RPMI7951 (cell line): ENCODE data around the gene DPH1. TPM values are rescaled to one million over a fixed set of nuclear protein-coding genes. Genes with fewer than 3 reads are reported as not detected.
"Not testable (repeated sequence)": the region's sequence is repeated elsewhere in the genome, so short reads cannot be mapped to it uniquely, and the experiment has no call there.

Experiments used
- DNase-seq: peaks from one replicate; pipeline ENCODE4 v3.0.0-alpha.2; 2012; ENCODE audit warnings: low read depth
- total RNA-seq: library from RNA; depleted of rRNA; stranded (reverse); fragments of >200 nt; shearing (Covaris generic); gene quantifications from 2 replicates; pipeline ENCODE4 v1.2.3, GENCODE V29; 2014; rRNA removed

DPH1 gene
- total RNA-seq = 12.1 and 16.3 TPM in 2 replicates

DNA sequence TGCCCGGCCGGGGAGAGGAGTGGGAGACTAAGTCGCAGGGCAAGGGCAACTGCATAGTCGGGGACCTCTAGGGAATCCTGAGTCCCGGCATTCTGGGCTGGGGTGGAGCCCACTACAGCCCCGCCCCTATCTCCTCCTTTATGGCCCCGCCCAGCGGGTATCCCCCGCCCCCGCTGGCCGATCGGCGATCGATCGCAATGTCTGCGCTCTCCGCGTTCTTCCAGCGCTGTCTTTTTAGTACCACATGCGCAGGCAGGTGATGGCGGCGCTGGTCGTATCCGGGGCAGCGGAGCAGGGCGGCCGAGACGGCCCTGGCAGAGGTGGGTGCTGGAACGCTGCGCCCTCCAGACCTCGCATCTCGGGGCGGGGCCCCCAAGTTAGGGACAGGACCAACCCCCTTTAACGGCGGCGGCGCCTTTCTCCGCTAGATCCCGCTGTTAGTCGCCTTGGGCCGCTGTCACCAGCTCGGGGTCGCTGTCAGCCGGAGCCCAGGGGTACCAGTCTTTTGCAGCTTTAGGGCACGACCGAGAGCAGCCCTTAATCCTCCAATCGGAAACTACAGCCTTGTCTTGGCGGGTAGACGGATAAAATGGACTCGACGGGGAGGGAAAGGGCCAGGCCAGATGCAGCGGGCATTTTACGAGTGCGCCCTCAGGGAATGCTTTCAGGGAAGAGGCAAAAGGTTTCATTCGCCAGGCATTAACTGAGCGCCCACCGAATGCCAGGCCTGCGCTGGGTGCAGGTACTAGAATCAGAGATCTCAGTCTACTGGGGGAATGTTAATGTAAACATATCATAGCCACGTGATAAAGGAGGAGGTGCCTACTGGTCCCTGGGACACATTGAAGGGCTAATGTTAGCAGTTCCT is at the start of gene DPH1:
DPH1 (plus strand) TSS at position 243 of the 868 bp plus-strand sequence; CDS start at position 260, 17 bp downstream.
- DNase-seq = peak; percentile 87

DNA sequence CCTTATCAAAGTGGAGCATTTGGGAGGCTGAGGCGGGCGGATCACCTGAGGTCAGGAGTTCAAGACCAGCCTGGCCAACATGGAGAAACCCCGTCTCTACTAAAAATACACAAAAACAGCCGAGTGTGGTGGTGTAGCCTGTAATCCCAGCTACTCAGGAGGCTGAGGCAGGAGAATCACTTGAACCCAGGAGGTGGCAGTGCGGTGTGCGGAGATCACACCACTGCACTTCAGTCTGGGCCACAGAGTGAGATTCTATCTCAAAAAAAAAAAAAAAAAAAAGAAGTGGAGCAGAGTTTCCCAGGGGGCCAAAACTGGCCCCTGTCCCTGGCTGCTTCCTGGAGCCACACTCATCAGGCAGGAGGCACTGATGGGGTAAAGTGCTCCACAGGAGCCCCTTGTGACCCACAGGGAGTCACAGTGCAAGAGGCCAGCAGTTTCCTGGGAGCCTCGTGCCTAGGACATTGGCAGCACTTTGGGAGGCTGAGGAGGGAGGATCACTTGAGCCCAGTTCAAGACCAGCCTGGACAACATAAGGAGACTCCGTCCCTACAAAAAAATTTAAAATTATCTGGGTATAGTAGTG is 49.2 kb upstream of the DPH1 start:
- no peak for DNase-seq

DNA sequence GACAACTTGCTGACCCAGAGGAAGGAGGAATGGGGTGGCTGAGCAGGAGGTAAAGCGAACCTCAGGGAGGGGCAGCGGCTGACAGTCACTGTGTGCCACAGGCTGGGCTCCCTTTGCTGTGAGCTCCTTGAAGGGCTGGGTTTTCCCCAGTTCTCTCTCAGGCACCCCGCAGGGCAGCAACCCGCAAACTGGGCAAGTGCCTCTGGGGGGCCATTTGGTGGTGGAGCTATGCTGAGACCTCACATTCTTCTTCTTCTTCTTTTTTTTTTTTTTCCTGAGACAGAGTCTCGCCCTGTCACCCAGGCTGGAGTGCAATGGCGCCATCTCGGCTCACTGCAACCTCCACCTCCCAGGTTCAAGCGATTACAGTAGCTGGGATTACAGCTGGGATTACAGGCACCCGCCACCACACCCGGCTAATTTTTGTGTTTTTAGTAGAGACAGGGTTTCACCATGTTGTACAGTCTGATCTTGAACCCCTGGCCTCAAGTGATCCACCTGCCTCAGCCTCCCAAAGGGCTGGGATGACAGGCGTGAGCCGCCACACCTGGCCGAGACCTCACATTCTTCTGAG is 47.1 kb upstream of the DPH1 start:
- not testable (repeated sequence) for DNase-seq

DNA sequence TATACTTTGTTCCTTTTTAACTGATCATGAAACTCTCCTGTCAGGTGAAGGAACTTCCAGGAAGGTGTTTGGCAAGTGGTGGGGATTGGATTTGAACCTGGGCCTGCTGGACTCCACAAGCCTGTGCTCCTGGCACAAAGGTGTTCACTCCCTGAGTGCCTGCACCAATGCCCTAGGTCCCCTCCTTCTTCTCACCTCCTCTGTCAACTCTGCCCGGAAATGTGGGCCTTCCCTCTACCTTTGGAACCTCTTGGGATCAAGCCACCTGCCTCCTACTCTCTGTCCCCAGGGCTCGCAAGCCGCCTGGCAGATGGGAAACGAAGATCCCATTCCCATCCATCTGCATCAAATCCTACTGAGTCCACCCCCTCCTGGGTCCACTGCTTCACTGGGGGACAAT is 44.9 kb upstream of the DPH1 start:
- DNase-seq = no peak

DNA sequence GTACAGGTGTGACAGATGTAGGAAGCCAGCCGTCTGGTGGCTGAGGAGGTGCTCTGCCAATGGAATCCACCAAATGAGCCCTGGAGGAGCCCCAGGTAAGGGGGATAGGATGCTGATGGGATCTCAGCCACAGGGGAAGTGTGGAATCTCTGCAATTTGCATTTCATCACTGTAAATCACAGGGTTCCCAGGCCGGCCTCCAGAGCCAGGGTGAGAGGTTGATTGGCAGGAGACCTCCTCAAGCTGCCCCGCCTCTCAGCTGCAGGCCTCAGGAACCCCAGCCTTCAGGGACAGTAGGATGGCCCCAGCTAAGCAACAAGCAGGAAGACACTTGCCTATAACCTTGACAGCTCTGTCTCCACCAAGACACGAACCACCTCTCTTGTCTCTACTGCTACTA is 44.3 kb upstream of the DPH1 start:
- DNase-seq = no peak

DNA sequence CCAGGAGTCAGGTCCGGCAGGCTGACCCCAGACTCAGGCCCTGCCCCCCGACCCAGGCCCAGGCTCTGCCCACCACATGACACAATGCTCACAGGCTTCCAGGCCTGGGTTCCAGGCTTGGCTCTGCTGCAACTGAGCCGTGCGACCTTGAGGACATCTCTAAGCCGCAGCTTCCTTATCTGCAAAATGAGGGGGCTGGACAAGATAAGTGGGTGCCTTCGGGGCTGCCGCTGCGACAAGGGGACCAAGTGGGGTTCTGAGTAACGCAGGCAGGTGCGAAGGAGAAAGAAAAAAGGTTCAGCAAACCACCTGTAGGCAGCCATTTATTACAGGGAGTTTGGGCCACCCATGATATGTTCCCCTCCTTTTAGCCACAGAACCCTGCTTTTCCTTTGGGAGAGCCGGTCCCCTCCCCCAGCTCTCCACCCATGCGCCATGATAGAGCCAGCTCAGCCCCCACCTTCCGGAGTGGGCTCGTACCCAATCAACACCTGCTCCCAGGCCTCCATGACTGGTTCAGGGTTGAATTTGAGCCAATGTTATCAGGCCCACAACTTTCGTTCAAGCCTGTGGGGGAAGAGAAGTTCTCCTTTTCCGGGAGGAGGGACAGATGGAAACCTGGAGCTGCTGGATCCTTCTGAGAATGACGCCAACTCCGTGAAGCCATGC is 43.0 kb upstream of the DPH1 start:
- no peak for DNase-seq

DNA sequence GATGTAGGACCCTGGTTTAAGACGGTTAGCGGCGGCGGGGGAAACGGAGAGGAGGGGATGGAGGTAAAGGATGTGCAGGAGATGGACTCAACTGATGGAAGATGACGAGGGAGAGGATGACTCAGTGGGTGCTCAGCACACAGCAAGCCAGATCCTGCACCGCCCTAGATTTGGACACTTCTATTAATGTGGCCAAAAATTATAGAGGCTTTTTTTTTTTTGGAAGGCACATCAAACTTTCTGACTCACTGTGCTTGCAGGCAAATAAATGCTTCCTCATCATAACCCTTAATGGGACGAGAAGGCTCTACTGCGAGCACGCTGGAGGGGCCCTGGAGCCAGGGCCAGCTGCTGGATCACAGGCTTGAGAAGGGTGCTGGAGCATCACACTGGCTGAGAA is 40.8 kb upstream of the DPH1 start:
- DNase-seq = peak; percentile 94

DNA sequence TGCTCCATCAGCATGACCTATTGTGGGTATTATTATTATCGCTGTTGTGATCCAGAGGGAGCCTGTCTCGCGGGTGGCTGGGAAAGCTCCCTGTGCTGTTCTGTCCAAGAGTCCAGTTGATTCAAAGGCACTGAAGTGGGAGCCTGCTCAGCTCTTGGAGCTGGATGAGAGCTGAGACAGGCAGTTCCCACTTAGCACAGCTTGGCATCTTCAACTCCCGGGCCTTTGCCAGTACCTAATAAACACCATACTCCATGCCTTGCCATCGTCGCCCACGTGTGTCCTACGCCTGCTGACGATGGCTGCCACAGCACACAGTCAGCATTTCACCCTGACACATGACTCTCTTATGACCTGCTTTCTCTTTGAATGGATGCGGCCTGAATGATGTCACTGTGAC is 37.4 kb upstream of the DPH1 start:
- DNase-seq = no peak

DNA sequence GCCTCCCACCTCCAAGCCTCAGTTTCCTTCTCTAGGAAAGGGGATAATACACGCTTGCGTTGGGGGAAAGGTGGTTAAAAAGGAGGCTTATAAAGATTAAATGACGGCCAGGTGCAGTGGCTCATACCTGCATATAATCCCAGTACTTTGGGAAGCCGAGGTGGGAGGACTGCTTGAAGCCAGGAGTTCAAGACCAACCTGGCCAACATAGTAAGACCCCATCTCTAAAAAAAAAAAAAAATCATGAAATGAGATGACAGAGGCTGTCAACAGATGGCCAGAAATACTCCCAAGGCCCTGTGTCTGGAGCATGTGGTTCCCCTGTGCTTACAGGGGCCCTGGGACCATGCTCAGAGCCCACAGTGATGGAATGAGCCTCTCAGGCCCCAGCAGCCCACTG is 35.2 kb upstream of the DPH1 start:
- DNase-seq = no peak

DNA sequence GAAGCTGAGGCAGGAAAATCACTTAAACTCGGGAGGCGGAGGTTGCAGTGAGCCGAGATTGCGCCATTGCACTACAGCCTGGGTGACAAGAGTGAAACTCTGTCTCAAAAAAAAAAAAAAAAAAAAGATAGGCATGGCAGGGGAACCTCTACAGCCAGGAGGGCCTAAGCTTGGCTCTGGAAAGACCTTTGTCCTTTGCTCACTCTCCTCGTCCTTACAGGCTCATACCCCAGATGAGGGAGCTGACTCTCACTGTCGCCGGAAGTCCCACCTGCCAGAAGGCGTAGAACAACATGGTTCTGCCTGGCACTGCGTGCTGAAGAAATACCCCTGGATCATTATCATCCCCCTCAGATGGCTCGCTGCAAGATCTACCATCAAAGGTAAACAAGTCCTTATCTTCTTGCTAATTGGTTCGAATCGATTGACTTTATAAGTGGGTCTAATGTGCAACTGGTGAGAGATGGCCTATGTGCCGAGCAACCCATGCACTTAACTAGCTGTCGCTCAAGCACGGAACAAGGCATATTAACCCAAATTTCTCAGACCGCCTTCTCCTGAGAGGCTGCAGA is 34.5 kb upstream of the DPH1 start:
- DNase-seq = no peak

DNA sequence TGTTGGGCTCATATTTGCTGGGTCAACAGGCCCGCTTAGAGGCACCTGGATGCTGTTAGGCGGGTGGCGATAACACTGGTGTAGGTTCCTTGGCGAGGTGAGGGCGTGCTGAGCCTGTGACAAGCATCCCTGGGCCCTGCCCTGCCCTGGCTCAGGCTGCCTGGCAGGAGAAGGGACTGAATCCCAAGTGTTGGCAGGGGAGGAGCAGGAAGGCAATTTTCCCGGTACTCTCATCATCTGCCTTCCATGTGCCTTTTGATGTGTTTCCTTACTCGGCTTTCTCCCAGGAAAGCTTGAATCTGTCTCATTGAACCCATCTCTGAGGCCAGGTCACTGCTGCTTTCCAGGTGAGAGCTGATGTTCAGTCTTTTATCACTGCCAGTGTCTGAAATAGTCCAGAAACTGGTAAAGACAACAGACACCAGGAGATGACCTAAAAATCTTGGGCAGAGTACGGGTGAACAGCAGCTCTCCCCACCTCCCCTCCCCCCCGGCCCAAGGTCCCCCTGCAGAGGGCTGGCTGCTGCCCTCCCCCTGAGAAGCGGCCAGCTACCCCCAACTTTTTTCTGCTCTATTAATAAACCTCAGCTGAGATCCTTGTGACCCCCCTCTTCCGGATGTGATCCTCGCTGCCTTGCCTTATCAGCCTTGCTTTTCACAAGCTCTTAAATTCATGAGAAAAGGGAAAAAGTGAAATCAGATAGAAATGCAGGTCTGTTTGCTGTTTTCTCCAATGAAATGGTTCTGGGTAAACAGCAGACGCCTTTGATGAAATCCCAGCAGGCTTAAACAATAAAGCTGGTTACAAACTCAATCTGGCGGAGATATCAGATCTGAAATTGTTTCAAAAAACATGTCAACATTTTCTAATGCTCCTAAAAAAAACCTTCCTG is 33.8 kb upstream of the DPH1 start:
- DNase-seq = no peak

DNA sequence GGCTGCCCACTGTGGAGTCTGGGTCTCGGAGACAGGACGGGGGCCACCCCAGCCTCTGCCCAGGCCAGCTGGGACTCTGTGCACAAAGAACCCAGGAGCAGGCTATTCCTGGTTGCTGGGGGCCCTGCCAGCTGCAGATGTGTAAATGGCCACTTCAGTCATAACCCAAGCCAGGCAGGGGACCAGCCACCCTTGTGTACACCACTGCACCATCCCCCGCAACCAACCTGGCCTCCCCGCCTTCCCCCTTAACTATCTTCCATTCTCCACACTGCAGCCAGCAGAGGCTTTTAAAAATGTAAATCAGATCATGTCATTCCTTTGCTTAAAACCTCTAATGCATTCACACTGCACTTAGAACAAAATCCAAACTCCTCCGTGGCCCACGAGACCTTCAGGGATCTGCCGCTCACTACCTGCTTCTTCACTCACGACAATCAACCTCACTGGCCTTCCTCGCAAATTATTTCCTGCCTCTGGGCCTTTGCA is 33.1 kb upstream of the DPH1 start:
- no peak for DNase-seq

DNA sequence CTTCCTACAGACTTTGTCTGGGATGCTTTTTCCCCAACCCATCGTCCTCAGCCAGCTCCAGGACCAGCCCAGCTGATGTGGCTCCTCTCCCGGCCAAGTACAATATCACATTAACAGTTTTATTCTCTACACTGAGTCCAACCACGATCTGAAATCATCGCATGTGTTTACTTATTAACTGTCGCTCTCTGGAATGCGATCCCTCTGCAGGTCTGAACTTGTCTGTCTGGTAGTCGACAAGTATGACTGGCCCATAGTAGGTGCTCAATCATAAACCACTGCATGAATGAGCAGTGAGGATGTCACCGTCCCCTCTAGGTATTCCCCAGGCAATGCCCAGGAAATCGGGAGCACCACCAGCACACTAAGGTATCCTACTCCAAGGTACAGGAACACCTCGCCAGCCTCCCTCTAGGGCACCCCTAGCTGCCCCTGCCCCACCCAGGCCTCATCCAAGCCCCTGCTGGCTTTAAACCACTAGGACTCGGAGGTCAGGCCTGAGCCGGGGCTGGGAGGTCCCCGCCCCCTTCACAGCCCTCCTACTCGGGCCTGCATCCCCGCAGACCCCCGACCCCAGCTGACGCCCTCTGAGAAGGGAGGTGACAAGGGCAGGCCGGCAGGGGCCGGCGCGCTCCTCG is 32.5 kb upstream of the DPH1 start:
- no peak for DNase-seq

DNA sequence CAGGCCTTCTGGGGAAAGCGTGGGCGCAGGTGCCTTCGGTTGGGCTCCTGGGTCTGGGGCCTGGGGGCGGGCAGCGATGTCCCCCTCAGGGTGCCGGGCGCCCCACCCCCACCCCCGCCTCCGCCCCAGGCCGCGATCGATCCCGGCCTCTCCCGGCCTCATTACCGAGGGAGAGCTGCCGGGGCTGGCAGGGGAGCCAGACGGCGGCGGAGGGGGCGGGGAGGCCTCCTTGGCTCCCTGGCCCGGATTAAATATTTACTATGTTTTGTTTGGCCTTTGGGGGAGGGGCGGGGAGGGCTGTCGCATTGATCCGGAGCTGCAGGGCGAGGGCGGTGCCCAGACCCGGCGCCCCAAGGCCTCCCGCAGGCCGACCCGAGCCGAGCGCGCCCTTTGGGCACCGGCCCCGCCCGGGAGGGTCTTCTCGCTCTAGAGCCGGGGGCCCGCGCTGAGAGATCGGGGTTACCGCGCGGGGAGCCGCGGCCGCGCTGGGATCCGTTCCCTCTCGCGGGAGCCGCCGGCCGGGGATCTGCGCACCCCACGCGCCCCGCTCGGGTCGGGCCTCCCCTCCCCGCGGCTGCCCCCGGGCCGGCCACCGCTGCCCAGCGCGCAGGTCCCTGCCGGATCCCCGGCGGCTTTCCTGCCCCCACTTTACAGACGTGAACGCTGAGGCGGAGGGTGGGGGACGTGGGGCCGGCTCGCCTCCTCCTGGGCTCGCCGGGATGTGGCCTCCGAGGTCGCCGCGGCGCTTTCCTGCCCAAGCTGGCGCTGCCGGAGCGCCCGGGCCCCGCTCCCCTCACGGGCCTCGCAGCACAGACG is 31.8 kb upstream of the DPH1 start:
- no peak for DNase-seq

DNA sequence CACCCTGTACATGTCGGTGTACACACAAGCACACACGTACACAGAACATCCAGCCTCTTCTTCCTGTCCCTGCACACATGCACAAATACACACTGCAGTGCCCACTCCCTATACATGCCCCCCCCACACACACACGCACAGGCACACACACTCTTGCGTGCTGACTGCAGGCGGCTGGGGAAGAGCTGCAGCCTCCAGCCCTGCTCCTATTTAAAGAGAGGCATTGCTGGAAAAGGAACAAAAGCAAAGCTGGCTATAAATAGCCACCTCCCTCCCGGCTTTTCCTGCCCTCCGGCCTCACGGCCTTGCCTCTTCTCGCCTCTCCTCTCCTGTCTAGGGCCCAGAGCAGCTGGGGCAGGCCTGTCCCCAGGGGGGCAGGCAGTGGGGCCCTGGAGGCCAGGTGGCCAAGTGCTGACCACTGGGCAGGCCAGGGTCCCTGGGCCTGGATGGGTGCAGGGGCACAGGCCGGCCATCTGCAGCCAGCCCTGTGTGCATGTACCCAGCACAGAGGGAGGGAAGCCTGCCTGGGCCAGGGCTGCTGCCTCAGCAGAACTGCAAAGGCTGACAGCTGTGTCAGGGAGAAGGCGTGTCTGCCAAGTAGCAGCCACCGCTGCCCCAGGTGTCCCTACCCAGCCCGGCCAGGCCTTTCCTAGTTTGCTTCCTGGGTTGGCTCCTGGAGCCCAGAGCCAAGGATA is 30.2 kb upstream of the DPH1 start:
- DNase-seq = peak; percentile 89

DNA sequence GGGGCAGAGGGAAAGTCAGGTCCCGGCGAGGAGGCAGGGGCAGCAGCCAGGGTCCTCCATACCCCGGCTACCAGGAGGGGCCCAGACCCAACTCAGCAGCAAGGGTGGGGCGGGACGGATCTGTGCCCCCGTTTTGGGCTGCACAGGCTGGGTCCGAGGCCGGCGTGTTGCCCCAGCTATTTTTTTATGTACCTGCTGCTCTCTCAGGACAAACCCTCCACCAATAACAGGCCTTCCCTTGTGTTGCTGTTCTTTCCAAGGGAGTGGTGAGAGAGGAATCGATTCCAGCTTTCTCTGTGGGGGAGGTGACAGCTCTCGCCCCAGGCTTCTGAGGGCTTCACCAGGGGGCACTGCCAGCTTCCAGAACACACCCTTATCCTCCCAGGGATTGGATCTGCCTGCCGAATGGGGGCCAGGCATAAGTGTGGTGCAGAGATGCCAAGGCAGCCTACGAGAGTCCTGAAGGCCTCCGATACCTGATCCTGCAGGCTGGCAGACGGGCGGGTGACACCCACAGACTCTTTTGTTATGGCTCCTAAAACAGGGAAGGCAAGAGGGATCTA is 27.1 kb upstream of the DPH1 start:
- no peak for DNase-seq

DNA sequence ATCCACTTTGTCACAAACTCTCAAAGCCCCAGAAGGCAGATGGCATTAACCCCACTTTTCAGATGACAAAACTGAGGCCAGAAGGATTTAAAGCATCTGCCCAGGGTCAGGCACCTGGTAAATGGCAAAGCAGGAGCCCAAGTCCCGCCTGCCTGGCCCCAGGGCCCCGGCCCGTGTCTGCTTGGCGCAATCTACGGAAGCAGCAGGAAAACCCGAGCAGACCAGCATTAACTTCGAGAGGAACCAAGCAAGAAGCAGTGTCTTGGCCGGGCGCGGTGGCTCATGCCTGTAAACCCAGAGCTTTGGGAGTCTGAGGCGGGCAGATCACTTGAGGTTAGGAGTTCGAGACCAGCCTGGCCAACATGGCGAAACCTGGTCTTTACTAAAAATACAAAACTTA is 26.4 kb upstream of the DPH1 start:
- DNase-seq = no peak

DNA sequence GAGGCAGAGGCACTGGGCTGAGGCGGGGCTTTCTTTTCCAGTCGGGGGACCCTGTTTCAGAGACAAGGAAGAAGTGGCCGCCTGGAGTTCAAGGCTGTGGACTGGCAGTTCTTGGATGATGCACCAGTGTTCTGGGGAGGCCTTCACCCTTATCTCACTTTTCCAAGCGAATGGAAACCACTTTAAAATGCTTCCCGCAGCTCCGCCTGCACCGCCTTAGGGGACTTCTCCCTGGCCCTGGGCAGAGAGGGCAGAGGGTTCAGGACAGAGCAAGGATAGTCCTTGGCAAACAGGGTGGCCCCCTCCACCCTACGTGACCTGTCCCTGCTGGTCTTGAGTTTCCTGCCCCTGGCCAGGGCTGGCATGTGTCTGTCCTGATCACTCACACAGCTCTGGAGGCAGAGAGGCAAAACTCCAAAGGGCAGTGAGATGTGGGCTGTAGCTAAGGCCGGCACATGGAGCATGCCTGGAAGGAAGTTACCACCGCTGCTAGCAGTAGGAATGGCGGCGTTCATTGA is 25.5 kb upstream of the DPH1 start:
- DNase-seq = peak; percentile 69
